ENCODE measurements around the gene TBCD. TPM values are rescaled to one million over a fixed set of nuclear protein-coding genes. Genes with fewer than 3 reads are reported as not detected.
A peak's percentile ranks its signal among the peaks of the same experiment; 100 is the strongest.

Gene TBCD
- total RNA-seq, 1 donor = 22.5 TPM

DNA sequence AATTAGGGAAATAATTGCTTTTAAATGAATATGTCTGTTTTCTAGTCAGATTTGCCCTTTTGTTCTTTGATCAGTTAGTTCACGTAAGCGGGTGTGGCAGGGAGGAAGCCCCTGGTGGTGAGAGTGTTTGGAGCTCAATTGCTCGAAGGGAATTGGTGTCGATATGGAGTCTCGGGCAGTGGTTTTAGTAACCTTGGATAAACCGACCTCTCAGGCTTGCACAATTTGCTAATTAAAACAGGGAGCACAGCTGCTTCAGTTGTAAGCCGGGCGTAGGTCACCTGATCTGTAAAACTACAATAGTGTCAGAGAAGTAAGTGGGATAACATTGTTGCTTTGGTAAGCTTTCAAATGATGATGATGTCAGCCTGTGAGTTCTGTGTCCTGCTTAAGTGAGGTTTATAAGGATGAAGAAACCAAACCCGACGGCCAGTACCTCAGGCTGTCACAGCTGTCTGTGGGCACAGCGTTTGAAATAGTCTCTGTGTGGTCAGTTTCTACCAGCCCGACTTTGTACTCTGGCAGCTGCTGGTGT, 85.0 kb downstream of the TBCD start:
- H3K4me3 ChIP-seq (ENCODE audit: low read depth, low read length) = no peak overlapping the region
- peak; percentile 83 for DNase-seq (ENCODE audit: low read depth)
- TF ChIP-seq, protein P1, sequence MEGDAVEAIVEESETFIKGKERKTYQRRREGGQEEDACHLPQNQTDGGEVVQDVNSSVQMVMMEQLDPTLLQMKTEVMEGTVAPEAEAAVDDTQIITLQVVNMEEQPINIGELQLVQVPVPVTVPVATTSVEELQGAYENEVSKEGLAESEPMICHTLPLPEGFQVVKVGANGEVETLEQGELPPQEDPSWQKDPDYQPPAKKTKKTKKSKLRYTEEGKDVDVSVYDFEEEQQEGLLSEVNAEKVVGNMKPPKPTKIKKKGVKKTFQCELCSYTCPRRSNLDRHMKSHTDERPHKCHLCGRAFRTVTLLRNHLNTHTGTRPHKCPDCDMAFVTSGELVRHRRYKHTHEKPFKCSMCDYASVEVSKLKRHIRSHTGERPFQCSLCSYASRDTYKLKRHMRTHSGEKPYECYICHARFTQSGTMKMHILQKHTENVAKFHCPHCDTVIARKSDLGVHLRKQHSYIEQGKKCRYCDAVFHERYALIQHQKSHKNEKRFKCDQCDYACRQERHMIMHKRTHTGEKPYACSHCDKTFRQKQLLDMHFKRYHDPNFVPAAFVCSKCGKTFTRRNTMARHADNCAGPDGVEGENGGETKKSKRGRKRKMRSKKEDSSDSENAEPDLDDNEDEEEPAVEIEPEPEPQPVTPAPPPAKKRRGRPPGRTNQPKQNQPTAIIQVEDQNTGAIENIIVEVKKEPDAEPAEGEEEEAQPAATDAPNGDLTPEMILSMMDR (IDR thresholded peaks at IDR 0.05; ENCODE audit: insufficient read depth, low read depth, low read length) = peak; percentile 32

DNA sequence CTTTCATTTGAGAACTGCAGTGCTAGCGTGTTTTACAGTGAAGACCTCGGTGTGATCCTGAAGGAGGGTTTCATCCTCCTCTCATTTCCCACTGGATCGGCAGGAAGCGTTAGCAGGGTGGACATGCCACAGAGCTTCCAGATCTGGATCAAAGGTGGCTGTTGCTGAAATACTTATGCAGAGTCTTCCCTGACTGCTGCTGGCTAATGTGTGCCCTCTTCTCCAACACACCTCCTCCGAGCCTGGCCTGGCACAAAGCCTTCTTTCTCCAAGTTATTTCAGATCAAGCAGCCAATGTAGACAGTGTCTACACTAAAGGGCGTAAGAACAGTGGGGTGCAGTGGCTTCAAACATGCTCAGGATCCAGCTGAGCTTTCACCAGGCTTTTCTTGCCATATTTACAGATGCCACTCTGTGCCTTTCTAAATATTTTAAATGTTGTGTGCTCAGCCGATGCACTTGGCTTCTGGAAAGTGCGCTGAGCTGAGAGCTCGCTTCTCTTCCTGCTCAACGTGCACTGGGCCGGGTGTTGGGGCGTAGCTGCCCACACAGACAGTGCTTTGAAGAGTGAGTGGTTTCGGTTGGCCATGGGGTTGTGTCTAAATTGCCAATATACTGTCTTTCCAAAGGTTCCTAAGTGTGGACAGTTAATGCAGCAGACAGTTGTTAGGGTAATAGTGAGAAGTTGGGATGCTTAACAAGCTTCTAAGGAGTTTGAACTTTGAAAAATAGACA, 85.9 kb downstream of the TBCD start:
- DNase-seq (ENCODE audit: low read depth) = no peak
- no peak overlapping the region for H3K4me3 ChIP-seq (ENCODE audit: low read depth, low read length)
- TF ChIP-seq, protein P1 (IDR thresholded peaks at IDR 0.05; ENCODE audit: insufficient read depth, low read depth, low read length) = no peak

DNA sequence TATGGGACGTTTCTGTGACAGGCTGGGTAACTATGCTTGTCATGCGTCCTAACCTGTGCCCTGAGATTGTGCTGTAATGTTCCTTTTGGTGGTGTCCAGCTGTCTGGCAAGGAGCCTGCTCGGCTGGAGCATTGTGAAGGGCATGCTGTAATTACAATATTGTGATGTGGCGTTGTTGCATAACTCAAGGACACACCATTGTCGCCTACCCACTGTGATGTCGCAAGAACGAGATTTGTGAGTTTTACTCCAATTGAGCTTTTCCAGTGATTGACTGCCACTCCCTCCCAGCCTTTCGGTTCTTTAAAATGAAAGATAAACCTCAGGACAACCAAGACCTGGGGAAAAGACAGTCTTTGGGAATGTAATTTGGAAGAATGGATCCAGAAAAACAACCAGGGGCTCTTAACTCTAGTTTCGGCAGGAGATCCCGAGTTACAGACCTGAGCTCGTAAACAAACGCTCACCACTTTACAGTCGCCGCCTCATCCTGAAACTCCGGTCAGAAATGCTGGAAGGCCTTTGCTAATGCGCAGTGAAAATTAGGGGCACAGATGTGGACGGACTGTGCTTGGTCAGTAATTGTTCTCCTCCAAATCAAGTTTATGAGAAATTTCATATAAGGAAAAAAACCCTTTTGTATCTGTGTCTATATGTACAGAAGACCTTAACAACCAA, 86.7 kb downstream of the TBCD start:
- TF ChIP-seq, protein P1 (IDR thresholded peaks at IDR 0.05; ENCODE audit: insufficient read depth, low read depth, low read length) = no peak
- DNase-seq (ENCODE audit: low read depth) = peak; percentile 58
- no peak overlapping the region for H3K4me3 ChIP-seq (ENCODE audit: low read depth, low read length)

DNA sequence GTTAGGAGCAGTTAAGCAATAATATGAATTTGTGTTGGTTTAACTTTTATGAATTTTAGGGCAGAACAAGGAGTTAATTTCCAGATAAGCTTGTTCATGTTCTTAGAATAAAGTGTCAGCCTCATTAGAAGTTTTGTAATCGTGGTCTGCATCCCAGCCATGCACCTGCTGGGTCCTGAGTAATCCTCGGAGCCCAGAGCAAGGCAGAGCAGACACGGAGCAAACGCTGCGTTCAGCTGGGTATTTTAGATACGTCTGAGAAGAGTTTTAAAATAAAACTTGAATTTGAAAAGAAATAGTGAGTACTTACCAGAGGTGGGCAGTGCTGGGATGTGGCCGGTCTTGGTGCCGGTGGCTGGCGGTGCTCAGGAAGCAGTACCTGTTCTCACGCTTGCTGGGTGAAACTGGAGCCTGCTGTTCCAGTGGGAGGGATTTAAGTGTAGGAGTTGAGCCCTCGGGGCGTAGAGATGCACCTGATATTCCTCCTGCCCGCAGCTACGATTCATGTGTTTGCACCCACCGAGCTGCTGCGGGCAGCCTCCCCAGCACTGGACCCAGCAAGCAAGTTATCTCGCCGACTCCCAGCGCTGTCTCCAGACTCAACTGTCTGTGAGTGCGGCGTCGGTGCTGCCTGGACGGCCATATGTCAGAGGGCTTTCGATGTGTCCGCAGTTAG, 87.9 kb downstream of the TBCD start, which contains the start of gene ZNF750:
Gene ZNF750, minus strand, starts transcription at position 406 of the 676 bp plus-strand sequence. CDS start 7,568 bp downstream, outside the sequence.
- H3K4me3 ChIP-seq (ENCODE audit: low read depth, low read length) = no peak within 1 kb of the TSS
- TF ChIP-seq, protein P1 (IDR thresholded peaks at IDR 0.05; ENCODE audit: insufficient read depth, low read depth, low read length) = no peak
- DNase-seq (ENCODE audit: low read depth) = no peak

DNA sequence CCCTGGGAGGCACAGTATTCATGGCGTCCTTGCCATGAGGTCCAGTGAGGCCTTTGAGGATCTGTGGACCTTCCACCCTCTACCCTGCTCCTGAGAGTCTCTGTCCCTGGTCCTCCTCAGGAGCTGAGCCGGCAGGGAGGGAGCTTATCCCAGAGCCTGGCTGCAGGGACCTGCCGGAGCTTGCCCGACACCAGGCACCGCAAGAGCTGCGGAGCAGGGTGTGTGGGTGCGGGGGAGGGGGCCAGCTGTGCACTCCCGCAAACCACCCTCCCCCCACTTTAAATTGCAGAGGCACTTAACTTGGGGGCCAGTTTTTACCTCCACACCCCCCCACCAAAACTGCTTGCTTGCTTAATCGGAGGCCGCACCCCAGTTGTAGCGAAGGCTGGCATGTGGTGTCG, 88.6 kb downstream of the TBCD start:
- TF ChIP-seq, protein P1 (IDR thresholded peaks at IDR 0.05; ENCODE audit: insufficient read depth, low read depth, low read length) = no peak
- H3K4me3 ChIP-seq (ENCODE audit: low read depth, low read length) = no peak overlapping the region
- DNase-seq (ENCODE audit: low read depth) = no peak

DNA sequence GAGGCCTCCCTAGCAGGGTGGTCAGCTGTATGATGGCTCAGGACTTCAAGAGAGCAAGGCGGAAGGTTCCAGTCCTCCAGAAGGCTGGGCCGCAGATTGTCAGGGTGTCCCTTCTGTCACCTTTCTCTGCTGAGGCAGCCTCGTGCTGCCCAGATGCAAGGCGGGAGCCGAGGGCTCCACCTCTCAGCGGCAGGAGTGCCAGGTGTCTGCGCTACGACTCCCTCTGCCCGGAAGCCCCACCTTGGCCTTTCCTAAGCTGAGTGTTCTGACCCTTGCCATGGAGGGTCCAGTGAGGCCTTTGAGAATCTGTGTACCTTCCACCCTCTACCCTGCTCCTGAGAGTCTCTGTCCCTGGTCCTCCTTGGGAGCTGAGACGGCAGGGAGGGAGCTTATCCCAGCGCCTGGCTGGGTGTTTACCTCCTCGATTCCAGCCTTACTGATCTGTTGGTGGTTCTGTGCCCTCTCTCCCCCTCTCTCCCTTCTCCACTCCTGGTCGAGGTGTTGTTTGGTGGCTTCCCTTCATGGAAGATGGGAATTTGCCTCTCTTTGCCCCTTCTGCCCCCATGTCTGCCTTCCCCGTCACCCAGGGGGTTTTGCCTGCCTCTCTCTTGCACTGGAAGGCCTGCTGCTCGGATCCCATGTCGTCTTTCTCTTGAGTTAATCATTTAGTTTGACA, 90.2 kb downstream of the TBCD start:
- DNase-seq (ENCODE audit: low read depth) = no peak
- TF ChIP-seq, protein P1 (IDR thresholded peaks at IDR 0.05; ENCODE audit: insufficient read depth, low read depth, low read length) = no peak

More for the DNA sequence above, 90.2 kb downstream of the TBCD start:
- H3K4me3 ChIP-seq (ENCODE audit: low read depth, low read length) = no peak overlapping the region
